ENCODE results near the gene PBXIP1.
"Not testable (repeated sequence)": the region's sequence is repeated elsewhere in the genome, so short reads cannot be mapped to it uniquely, and the experiment has no call there.

The PBXIP1 gene

GRCh38 chr1:154937085-154937987 is 18.6 kb downstream of the PBXIP1 start:
- DNase-seq (ENCODE audit: low read depth in 2 of 2) = peak; percentile 67 to 68

GRCh38 chr1:154936555-154937084 is 19.3 kb downstream of the PBXIP1 start, which contains the start of gene PMVK:
PMVK (minus strand) TSS chr1:154936719; CDS start chr1:154936685, 34 bp downstream.
- DNase-seq (ENCODE audit: low read depth in 2 of 2) = peak; percentile 84 to 89

- DNase-seq (ENCODE audit: low read depth in 2 of 2) = no peak
Measured at GRCh38 chr1:154935749-154936554, 19.9 kb downstream of the PBXIP1 start.

- DNase-seq (ENCODE audit: low read depth in 2 of 2) = no peak
Measured at GRCh38 chr1:154934358-154934948, 21.4 kb downstream of the PBXIP1 start.

- no peak for DNase-seq (ENCODE audit: low read depth in 2 of 2)
Measured at GRCh38 chr1:154931940-154932487, 23.9 kb downstream of the PBXIP1 start.

- no peak for DNase-seq (ENCODE audit: low read depth in 2 of 2)
Measured at GRCh38 chr1:154926201-154926600, 29.7 kb downstream of the PBXIP1 start.

GRCh38 chr1:154925335-154926170 is 30.3 kb downstream of the PBXIP1 start:
- no peak for DNase-seq (ENCODE audit: low read depth in 2 of 2)

GRCh38 chr1:154923695-154924094 is 32.2 kb downstream of the PBXIP1 start:
- DNase-seq (ENCODE audit: low read depth in 2 of 2) = no peak

GRCh38 chr1:154913273-154913672 is 42.6 kb downstream of the PBXIP1 start:
- no peak for DNase-seq (ENCODE audit: low read depth in 2 of 2)

- no peak for DNase-seq (ENCODE audit: low read depth in 2 of 2)
Measured at GRCh38 chr1:154912755-154913154, 43.1 kb downstream of the PBXIP1 start.

- DNase-seq (ENCODE audit: low read depth in 2 of 2) = no peak
Measured at GRCh38 chr1:154911691-154912550, 44.0 kb downstream of the PBXIP1 start.

GRCh38 chr1:154910851-154911250 is 45.0 kb downstream of the PBXIP1 start:
- no peak for DNase-seq (ENCODE audit: low read depth in 2 of 2)

GRCh38 chr1:154908937-154909336 is 47.0 kb downstream of the PBXIP1 start:
- DNase-seq (ENCODE audit: low read depth in 2 of 2) = no peak

GRCh38 chr1:154908129-154908528 is 47.8 kb downstream of the PBXIP1 start:
- not testable (repeated sequence) for DNase-seq (ENCODE audit: low read depth in 2 of 2)

- no peak for DNase-seq (ENCODE audit: low read depth in 2 of 2)
Measured at GRCh38 chr1:154906621-154907081, 49.2 kb downstream of the PBXIP1 start.

- no peak for DNase-seq (ENCODE audit: low read depth in 2 of 2)
Measured at GRCh38 chr1:154902938-154903566, 52.8 kb downstream of the PBXIP1 start.

GRCh38 chr1:154901591-154901990 is 54.3 kb downstream of the PBXIP1 start:
- DNase-seq (ENCODE audit: low read depth in 2 of 2) = no peak

GRCh38 chr1:154899041-154899440 is 56.9 kb downstream of the PBXIP1 start:
- DNase-seq (ENCODE audit: low read depth in 2 of 2) = no peak

GRCh38 chr1:154896771-154897286 is 59.1 kb downstream of the PBXIP1 start:
- no peak for DNase-seq (ENCODE audit: low read depth in 2 of 2)

All from stimulated activated CD8-positive, alpha-beta memory T cell treated with anti-CD3 and anti-CD28 coated beads, Interleukin-7, amount 100 ng/mL, for 1 hour (primary cell).